ENCODE measurements around the gene BARHL1. TPM values are rescaled to one million over a fixed set of nuclear protein-coding genes. Genes with fewer than 3 reads are reported as not detected.
A peak's percentile ranks its signal among the peaks of the same experiment; 100 is the strongest.
"Not testable (repeated sequence)": the region's sequence is repeated elsewhere in the genome, so short reads cannot be mapped to it uniquely, and the experiment has no call there.

BARHL1 gene
- total RNA-seq, 4 donors from 2014 or later: not detected

DNA sequence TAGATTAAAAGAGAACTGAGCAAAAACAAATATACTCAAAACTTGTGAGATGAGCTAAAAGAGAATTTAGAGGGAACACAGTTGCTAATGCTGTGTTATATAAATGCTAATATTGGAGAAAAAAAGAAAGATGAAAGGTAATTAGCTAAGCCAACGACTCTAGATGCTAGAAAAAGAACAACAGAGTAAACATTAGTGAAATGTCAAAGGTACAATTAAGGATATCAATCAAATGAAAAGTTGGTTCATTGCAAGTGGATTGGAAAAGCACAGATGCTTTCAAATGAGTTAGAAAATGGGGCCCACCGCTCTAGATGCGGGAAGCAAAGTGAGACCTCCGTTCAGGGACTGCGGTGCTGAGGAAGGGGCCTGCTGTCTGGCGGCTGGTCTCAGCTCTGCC is 17.9 kb upstream of the BARHL1 start:
- TF ChIP-seq, protein P1, sequence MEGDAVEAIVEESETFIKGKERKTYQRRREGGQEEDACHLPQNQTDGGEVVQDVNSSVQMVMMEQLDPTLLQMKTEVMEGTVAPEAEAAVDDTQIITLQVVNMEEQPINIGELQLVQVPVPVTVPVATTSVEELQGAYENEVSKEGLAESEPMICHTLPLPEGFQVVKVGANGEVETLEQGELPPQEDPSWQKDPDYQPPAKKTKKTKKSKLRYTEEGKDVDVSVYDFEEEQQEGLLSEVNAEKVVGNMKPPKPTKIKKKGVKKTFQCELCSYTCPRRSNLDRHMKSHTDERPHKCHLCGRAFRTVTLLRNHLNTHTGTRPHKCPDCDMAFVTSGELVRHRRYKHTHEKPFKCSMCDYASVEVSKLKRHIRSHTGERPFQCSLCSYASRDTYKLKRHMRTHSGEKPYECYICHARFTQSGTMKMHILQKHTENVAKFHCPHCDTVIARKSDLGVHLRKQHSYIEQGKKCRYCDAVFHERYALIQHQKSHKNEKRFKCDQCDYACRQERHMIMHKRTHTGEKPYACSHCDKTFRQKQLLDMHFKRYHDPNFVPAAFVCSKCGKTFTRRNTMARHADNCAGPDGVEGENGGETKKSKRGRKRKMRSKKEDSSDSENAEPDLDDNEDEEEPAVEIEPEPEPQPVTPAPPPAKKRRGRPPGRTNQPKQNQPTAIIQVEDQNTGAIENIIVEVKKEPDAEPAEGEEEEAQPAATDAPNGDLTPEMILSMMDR (IDR thresholded peaks at IDR 0.05): no peak
- ATAC-seq (ENCODE audit: low FRiP score) (no peak), DNase-seq (ENCODE audit: low spot score) (no peak)

DNA sequence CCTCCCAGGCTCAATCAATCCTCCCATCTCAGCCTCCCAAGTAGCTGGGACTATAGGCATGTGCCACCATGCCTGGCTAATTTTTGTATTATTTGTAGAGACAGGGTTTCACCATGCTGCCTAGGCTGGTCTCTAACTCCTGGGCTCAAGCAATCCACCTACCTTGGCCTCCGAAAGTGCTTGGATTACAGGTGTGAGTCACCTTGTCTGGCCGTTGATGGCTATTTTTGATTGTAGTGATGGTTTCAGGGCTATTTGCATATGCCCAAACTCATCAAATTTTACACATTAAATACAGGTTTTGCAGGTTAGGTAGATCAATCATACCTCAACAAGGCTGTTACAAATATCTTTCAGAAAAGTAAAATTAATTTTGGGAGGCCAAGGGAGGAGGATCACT is 13.6 kb upstream of the BARHL1 start:
- DNase-seq (ENCODE audit: low spot score); ATAC-seq (ENCODE audit: low FRiP score): not testable (repeated sequence)

DNA sequence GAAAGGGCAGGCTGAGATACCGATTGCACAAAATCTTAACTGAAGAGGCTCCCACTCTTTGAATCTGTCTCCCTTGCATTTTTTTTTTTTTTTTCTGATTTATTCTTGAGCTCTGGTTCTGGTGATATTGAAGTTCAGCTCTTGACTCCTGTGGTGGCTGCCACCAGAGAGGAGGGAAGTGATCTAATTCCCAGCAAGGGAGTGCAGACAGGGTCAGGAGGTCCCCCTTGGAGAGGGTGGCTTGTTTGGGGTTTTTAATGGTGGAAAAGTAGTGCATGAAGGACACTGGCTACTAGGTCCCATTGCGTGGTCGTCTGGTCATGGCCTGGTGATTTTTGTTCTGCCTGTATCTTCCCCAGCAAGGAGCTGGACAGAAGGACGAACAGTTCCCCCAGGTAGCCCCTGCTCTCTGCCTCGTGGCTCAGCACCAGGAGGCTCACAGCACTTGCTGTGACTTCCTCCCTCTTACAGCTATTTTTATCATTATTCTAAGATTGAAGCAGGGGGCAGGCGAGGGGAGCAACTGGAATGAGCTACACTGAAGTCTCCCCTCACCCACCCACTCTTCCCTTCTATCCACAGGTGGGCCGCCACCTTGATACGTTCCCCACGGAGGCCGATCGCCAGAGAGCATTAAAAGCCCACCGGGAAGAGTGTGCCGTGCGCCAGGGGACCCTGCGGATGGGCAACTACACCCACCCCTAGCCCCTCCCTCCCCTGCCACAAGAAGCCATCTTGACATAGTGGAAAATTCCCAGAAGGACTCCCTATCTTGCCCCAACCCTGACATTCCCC is 10.4 kb upstream of the BARHL1 start:
- DNase-seq (ENCODE audit: low spot score) (no peak), ATAC-seq (ENCODE audit: low FRiP score) (no peak)
- TF ChIP-seq, protein P1 (IDR thresholded peaks at IDR 0.05): no peak

DNA sequence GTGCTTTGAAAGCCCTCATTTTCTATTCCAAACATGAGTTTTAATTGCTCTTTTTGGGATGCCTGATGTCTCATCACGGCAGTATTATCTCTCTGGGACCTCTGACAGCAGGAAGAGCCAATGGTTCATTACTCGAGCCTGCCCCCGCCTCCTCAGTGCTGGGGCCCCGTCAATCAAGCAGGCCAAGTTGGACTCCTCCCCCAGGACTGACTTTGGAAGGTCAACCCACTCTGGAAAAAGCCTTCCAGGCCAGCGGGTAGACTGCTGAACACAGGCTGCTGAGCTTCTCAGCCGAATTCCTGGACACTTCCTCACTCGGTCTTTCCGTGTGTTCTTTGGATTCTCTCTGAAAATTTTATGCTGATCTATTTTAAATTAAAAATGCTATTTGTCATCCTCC is 9.5 kb upstream of the BARHL1 start:
- ATAC-seq (ENCODE audit: low FRiP score): no peak
- DNase-seq (ENCODE audit: low spot score): no peak
- TF ChIP-seq, protein P1 (IDR thresholded peaks at IDR 0.05): no peak

DNA sequence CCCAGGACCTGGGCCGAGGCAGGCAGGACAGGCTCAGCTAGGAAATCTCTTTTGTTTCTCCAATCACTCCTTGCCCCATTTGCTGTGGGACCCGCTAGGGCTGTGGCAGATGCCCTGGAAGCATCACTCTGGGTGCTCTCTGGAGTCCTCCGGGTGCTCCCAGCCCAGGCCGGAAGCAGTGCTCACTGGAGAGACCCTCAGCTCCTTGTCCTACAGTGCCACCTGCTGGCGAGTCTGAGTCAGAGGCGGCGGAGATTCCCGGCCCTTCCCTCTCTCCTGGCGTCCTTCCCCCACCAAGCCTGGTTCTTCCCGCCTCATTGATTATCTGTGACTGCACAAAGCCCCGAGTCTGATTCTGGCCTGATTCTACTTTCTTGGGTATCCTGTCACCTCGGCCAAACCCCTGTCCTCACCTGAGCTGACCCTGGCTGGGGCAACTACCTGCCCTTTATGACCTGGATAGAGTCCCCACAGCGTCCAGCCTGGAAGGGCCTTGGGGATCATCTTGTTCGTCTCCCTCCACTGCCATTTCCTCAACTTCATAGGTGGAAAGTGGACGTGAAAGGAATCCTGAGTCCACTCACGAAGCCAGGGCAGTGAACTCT is 7.3 kb upstream of the BARHL1 start:
- DNase-seq (ENCODE audit: low spot score) (no peak), ATAC-seq (ENCODE audit: low FRiP score) (peak; percentile 65)
- TF ChIP-seq, protein P1 (IDR thresholded peaks at IDR 0.05): no peak

DNA sequence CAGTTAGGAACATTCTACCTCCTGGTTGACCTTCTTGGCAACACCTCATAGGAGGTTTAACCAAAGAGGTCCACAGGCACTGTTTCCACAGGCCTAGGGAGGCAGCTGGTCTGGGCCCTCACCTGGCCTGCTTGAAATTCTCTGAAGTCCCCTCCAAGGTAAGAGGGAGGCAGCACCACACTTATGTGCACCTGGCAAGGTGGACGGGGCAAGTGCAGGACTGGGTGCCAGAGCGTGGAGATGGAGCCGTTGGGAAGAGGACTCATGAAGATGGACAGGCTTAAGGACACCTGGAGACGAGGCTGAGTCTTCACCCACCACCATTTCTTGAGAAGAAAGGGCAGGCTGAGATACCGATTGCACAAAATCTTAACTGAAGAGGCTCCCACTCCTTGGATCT is 6.6 kb upstream of the BARHL1 start:
- ATAC-seq (ENCODE audit: low FRiP score) (no peak), DNase-seq (ENCODE audit: low spot score) (no peak)
- TF ChIP-seq, protein P1 (IDR thresholded peaks at IDR 0.05): no peak

DNA sequence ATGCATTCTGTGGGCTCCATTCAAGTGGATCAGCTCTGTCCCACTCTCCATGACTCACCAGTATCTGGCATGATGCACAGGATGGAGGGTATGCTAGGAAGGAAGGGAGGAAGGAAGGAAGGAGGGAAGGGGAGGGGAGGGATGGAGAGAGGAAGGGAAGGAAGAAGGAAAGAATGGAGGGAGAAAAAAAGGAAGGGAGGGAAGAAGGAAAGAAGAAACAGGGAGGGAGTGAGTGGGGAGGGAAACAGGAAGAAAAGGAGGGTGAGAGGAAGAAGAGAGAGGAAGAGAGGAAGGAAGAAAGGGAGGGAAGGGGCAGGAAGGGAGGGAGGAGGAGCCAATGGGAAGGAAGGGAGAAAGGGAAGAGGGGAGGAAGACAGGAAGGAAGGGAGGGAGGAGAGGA is 5.3 kb upstream of the BARHL1 start:
- no peak for ATAC-seq (ENCODE audit: low FRiP score)
- no peak for DNase-seq (ENCODE audit: low spot score)
- TF ChIP-seq, protein P1 (IDR thresholded peaks at IDR 0.05): no peak

All from omental fat pad (tissue), 4 donors.